ENCODE data around the gene FSIP1. TPM values are rescaled to one million over a fixed set of nuclear protein-coding genes. Genes with fewer than 3 reads are reported as not detected.

FSIP1 gene
- total and polyA plus RNA-seq, 7 donors, result 1.1 to 12.6 (median 1.4) TPM

GRCh38 chr15:39631357-39631756, 151.3 kb downstream of the FSIP1 start:
- H3K27ac ChIP-seq, result no peak overlapping the region
- intact Hi-C loops (cut with DNase I), result no loop called here
- DNase-seq, result no peak
- no peaks in the 10 kb centered on the region for H3K27me3 ChIP-seq
- H3K4me3 ChIP-seq, result no peak overlapping the region
- peaks cover 0 to 19% (median 17%) of the 10 kb centered on the region in 4 donors for H3K4me1 ChIP-seq
- no peaks in the 10 kb centered on the region for H3K9me3 ChIP-seq
- no peaks in the 10 kb centered on the region for H3K36me3 ChIP-seq
- WGBS, 2 donors, result 87 to 89% methylated on average over 3 of the region's 3 CpGs
- no peak for TF ChIP-seq EP300 (IDR thresholded peaks at IDR 0.05)
- TF ChIP-seq POLR2A (IDR thresholded peaks at IDR 0.05), result no peak
- no peak for TF ChIP-seq POLR2AphosphoS5 (IDR thresholded peaks at IDR 0.05)
- TF ChIP-seq CTCF (IDR thresholded peaks at IDR 0.05), result no peak

GRCh38 chr15:39629906-39630305, 152.7 kb downstream of the FSIP1 start:
- no peak overlapping the region for H3K27ac ChIP-seq
- H3K4me1 ChIP-seq, result peaks cover 0 to 28% (median 22%) of the 10 kb centered on the region in 4 donors
- H3K27me3 ChIP-seq, result no peaks in the 10 kb centered on the region
- 15 to 68% methylated on average over 3 of the region's 3 CpGs for WGBS, 2 donors
- H3K9me3 ChIP-seq, result no peaks in the 10 kb centered on the region
- no peak overlapping the region for H3K4me3 ChIP-seq
- TF ChIP-seq POLR2AphosphoS5 (IDR thresholded peaks at IDR 0.05), result no peak
- no peak for TF ChIP-seq CTCF (IDR thresholded peaks at IDR 0.05)
- no peak for DNase-seq
- intact Hi-C loops (cut with DNase I), result no loop called here
- H3K36me3 ChIP-seq, result no peaks in the 10 kb centered on the region

GRCh38 chr15:39629371-39629770, 153.3 kb downstream of the FSIP1 start:
- 12 to 29% methylated on average over 5 of the region's 5 CpGs for WGBS, 2 donors
- TF ChIP-seq POLR2AphosphoS5 (IDR thresholded peaks at IDR 0.05) (no peak), POLR2A (IDR thresholded peaks at IDR 0.05) (no peak), CTCF (IDR thresholded peaks at IDR 0.05) (no peak), EP300 (IDR thresholded peaks at IDR 0.05) (no peak)
- intact Hi-C loops (cut with DNase I), result no loop called here
- H3K9me3 ChIP-seq, result no peaks in the 10 kb centered on the region
- no peak overlapping the region for H3K4me3 ChIP-seq
- no peaks in the 10 kb centered on the region for H3K36me3 ChIP-seq
- H3K27me3 ChIP-seq, result no peaks in the 10 kb centered on the region
- DNase-seq, result no peak
- H3K27ac ChIP-seq, result peak overlapping the region in 2 of 4 donors; percentile 23 to 41
- peaks cover 0 to 34% (median 28%) of the 10 kb centered on the region in 4 donors for H3K4me1 ChIP-seq

- intact Hi-C loops (cut with DNase I), result no loop called here
- no peak for DNase-seq
- H3K4me3 ChIP-seq, result no peak overlapping the region
- peak overlapping the region in 2 of 4 donors; percentile 23 to 41 for H3K27ac ChIP-seq
- no peaks in the 10 kb centered on the region for H3K27me3 ChIP-seq
- H3K4me1 ChIP-seq, result peaks cover 0 to 40% (median 32%) of the 10 kb centered on the region in 4 donors
- whole genome bisulfite sequencing, 2 donors, result 66% methylated on average over 9 of the region's 9 CpGs
- H3K9me3 ChIP-seq, result no peaks in the 10 kb centered on the region
- TF ChIP-seq CTCF (IDR thresholded peaks at IDR 0.05) (no peak), POLR2AphosphoS5 (IDR thresholded peaks at IDR 0.05) (no peak), POLR2A (IDR thresholded peaks at IDR 0.05) (no peak)
- no peaks in the 10 kb centered on the region for H3K36me3 ChIP-seq
Measured at GRCh38 chr15:39628546-39629257, 153.9 kb downstream of the FSIP1 start.

GRCh38 chr15:39628144-39628508, 154.5 kb downstream of the FSIP1 start:
- intact Hi-C loops (cut with DNase I), result no loop called here
- Histone ChIP-seq H3K27ac (peak overlapping the region in 2 of 4 donors; percentile 11 to 41), H3K9me3 (no peaks in the 10 kb centered on the region), H3K36me3 (no peaks in the 10 kb centered on the region), H3K27me3 (no peaks in the 10 kb centered on the region), H3K4me1 (peaks cover 0 to 41% (median 36%) of the 10 kb centered on the region in 4 donors), H3K4me3 (no peak overlapping the region)
- TF ChIP-seq CTCF (IDR thresholded peaks at IDR 0.05), result no peak
- TF ChIP-seq EP300 (IDR thresholded peaks at IDR 0.05), result no peak
- TF ChIP-seq POLR2A (IDR thresholded peaks at IDR 0.05), result no peak
- no peak for TF ChIP-seq POLR2AphosphoS5 (IDR thresholded peaks at IDR 0.05)
- WGBS, 2 donors, result 69 to 80% methylated on average over 5 of the region's 5 CpGs
- no peak for DNase-seq

All from sigmoid colon (tissue), 7 donors.